GM19025 (cell line): ENCODE measurements around the gene FAM200C.
A peak's percentile ranks its signal among the peaks of the same experiment; 100 is the strongest.
"Not testable (repeated sequence)": the region's sequence is repeated elsewhere in the genome, so short reads cannot be mapped to it uniquely, and the experiment has no call there.

Experiments used
- ATAC-seq: cut with Tn5 transposase; IDR thresholded peaks from one replicate; pipeline ENCODE4 v1.9.1; 2021; ENCODE audit warnings: mild to moderate bottlenecking, low read depth, moderate library complexity; ENCODE audit not compliant: unreplicated experiment

FAM200C gene

GRCh38 chr5:160399402-160400353 is at the start of gene FAM200C:
Gene FAM200C, minus strand, starts transcription at chr5:160400054. Its CDS starts 4,564 bp downstream, at chr5:160395490.
- peak; percentile 81 for ATAC-seq

GRCh38 chr5:160449458-160449857 is 49.6 kb upstream of the FAM200C start:
- ATAC-seq = no peak

GRCh38 chr5:160448886-160449285 is 49.0 kb upstream of the FAM200C start:
- no peak for ATAC-seq

- ATAC-seq = no peak
These were observed 45.9 kb upstream of the FAM200C start for GRCh38 chr5:160445751-160446150.

GRCh38 chr5:160445132-160445531 is 45.3 kb upstream of the FAM200C start:
- no peak for ATAC-seq

GRCh38 chr5:160444407-160444806 is 44.6 kb upstream of the FAM200C start:
- no peak for ATAC-seq

- ATAC-seq = peak; percentile 23
These were observed 43.1 kb upstream of the FAM200C start for GRCh38 chr5:160442824-160443431.

GRCh38 chr5:160441311-160441781 is 41.5 kb upstream of the FAM200C start:
- peak; percentile 27 for ATAC-seq

- ATAC-seq = peak; percentile 41
These were observed 39.3 kb upstream of the FAM200C start for GRCh38 chr5:160439205-160439600.

GRCh38 chr5:160438316-160439204 is 38.7 kb upstream of the FAM200C start:
- peak; percentile 29 for ATAC-seq

GRCh38 chr5:160437271-160437670 is 37.4 kb upstream of the FAM200C start:
- no peak for ATAC-seq

GRCh38 chr5:160436661-160437060 is 36.8 kb upstream of the FAM200C start:
- not testable (repeated sequence) for ATAC-seq

GRCh38 chr5:160436017-160436416 is 36.2 kb upstream of the FAM200C start:
- ATAC-seq = no peak

GRCh38 chr5:160435532-160435931 is 35.7 kb upstream of the FAM200C start:
- ATAC-seq = no peak

- peak; percentile 62 for ATAC-seq
These were observed 34.2 kb upstream of the FAM200C start for GRCh38 chr5:160434022-160434531.

GRCh38 chr5:160432787-160433186 is 32.9 kb upstream of the FAM200C start:
- no peak for ATAC-seq

GRCh38 chr5:160432196-160432595 is 32.3 kb upstream of the FAM200C start:
- no peak for ATAC-seq

GRCh38 chr5:160427607-160428006 is 27.8 kb upstream of the FAM200C start:
- no peak for ATAC-seq

GRCh38 chr5:160423099-160423498 is 23.2 kb upstream of the FAM200C start:
- no peak for ATAC-seq

- peak; percentile 63 for ATAC-seq
These were observed 21.9 kb upstream of the FAM200C start, which contains the start of gene PTTG1 for GRCh38 chr5:160421625-160422258. Gene PTTG1, plus strand, starts transcription at chr5:160421855. Its CDS starts 458 bp downstream, at chr5:160422313.
